ENCODE data around the gene UHMK1. TPM values are rescaled to one million over a fixed set of nuclear protein-coding genes. Genes with fewer than 3 reads are reported as not detected.

Gene UHMK1
- total and polyA plus RNA-seq, 2 donors (not counting 1 experiment from before 2014, with no cell fraction given) = 39.1 to 79.1 TPM

DNA sequence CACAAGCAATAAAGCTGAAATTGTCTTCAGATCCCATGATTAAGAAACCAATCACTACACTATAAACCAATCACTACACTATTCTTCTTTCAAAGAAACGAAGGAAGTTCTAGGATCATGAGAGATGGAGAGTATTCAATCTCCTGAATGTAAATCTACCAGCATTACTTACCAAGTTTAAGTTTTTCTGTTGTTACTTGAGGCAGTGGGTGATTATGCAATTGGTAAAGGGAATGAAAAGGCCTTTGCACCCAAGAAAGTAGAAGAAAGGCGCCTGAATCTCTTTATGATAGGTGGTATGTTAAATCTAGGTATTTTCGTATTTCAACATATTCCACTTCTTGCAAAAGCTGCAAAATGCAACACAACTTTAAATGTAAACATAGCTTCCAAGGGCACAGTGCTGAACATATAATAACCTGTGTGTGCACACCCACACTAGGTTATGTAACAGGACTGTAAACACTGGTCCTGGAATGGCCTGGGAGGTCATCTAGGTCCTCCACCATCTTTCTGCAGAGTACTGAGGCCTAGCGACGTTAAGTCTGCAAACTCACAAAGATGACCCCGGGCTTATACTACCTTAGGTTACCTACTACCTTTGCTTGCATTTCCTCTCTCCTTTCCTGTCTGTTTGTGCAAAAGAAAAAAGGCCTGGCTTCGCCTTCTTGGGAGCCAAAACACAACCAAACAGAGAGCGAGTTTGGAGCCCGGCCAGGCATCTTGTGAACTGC is 62.9 kb downstream of the UHMK1 start:
- H3K4me3 ChIP-seq (replicated peaks in 1 of 4; ENCODE audit: control extremely low read depth in 1 of 4, insufficient read depth in 1 of 4, low read depth in 3 of 4, low read length in 4 of 4) = peak overlapping the region; percentile 27 to 94 (median 40)
- TF ChIP-seq EZH2 (IDR thresholded peaks at IDR 0.05; ENCODE audit: low read length, missing control alignments) = no peak
- TF ChIP-seq, protein P1, sequence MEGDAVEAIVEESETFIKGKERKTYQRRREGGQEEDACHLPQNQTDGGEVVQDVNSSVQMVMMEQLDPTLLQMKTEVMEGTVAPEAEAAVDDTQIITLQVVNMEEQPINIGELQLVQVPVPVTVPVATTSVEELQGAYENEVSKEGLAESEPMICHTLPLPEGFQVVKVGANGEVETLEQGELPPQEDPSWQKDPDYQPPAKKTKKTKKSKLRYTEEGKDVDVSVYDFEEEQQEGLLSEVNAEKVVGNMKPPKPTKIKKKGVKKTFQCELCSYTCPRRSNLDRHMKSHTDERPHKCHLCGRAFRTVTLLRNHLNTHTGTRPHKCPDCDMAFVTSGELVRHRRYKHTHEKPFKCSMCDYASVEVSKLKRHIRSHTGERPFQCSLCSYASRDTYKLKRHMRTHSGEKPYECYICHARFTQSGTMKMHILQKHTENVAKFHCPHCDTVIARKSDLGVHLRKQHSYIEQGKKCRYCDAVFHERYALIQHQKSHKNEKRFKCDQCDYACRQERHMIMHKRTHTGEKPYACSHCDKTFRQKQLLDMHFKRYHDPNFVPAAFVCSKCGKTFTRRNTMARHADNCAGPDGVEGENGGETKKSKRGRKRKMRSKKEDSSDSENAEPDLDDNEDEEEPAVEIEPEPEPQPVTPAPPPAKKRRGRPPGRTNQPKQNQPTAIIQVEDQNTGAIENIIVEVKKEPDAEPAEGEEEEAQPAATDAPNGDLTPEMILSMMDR (conservative IDR thresholded peaks at IDR 0.05 in 1 of 2, IDR thresholded peaks at IDR 0.05 in 1 of 2; ENCODE audit: low read depth in 1 of 2, low read length in 2 of 2) = no peak
- no peaks in the 10 kb centered on the region for H3K27me3 ChIP-seq (ENCODE audit: control insufficient read depth, insufficient read depth, low read length)
- peak overlapping the region; percentile 9 for H3K4me2 ChIP-seq (ENCODE audit: extremely low read depth, insufficient read depth, low read length)
- H3K9me3 ChIP-seq (ENCODE audit: control insufficient read depth, insufficient read depth, low read depth, low read length) = no peaks in the 10 kb centered on the region
- peaks cover 5% of the 10 kb centered on the region for H3K4me1 ChIP-seq (ENCODE audit: control insufficient read depth, extremely low read depth, insufficient read depth, low read length)
- peak overlapping the region; percentile 78 for H3K9ac ChIP-seq (ENCODE audit: insufficient read depth, low read length)
- no peaks in the 10 kb centered on the region for H4K20me1 ChIP-seq (ENCODE audit: control insufficient read depth, extremely low read depth, insufficient read depth, low read length)
- H3K27ac ChIP-seq (ENCODE audit: insufficient read depth, low read length) = peak overlapping the region; percentile 81
- no peak for DNase-seq (ENCODE audit: low read depth in 2 of 2)
- peaks cover 39% of the 10 kb centered on the region for H3K79me2 ChIP-seq (ENCODE audit: control insufficient read depth, insufficient read depth, low read length)
- H3K36me3 ChIP-seq (ENCODE audit: control insufficient read depth, insufficient read depth, low read length) = no peaks in the 10 kb centered on the region
- no peak overlapping the region for H2AFZ ChIP-seq (ENCODE audit: low read length)

DNA sequence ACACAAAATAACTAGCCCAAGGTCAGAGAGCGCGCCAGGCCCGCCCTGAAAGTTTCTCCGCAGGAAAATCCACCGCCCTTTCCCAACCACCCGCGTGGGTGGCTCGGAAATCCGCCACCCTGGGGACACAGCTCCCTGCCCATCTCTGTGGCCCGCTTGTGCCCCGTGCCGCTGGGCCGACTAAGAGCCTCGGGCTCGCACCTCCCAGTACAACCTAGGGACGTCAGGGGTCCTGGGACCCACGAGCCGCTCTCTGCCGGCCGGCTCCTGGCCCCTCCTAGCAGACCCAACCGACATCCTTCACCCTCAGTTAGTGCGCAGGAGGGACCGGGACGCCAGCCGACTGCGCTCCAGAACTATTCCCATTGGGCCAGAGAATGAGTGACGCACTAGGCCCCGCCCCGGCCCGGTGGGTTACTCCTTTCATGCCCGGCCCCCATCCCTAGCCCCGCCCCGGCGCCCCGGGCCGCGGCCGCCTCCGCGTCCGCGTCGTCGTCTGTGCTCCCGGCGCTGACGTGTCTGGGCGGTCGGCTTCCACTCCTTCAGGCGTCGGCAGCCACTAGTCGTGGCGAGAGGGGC is 63.5 kb downstream of the UHMK1 start:
- Histone ChIP-seq H3K36me3 (ENCODE audit: control insufficient read depth, insufficient read depth, low read length) (peaks cover 3% of the 10 kb centered on the region), H3K4me3 (replicated peaks in 1 of 4; ENCODE audit: control extremely low read depth in 1 of 4, insufficient read depth in 1 of 4, low read depth in 3 of 4, low read length in 4 of 4) (peak overlapping the region; percentile 27 to 94 (median 40)), H4K20me1 (ENCODE audit: control insufficient read depth, extremely low read depth, insufficient read depth, low read length) (no peaks in the 10 kb centered on the region), H3K4me2 (ENCODE audit: extremely low read depth, insufficient read depth, low read length) (peak overlapping the region; percentile 9), H3K9me3 (ENCODE audit: control insufficient read depth, insufficient read depth, low read depth, low read length) (no peaks in the 10 kb centered on the region), H3K4me1 (ENCODE audit: control insufficient read depth, extremely low read depth, insufficient read depth, low read length) (peaks cover 5% of the 10 kb centered on the region), H3K27me3 (ENCODE audit: control insufficient read depth, insufficient read depth, low read length) (no peaks in the 10 kb centered on the region), H3K9ac (ENCODE audit: insufficient read depth, low read length) (peak overlapping the region; percentile 97), H3K27ac (ENCODE audit: insufficient read depth, low read length) (peak overlapping the region; percentile 88), H3K79me2 (ENCODE audit: control insufficient read depth, insufficient read depth, low read length) (peaks cover 45% of the 10 kb centered on the region), H2AFZ (ENCODE audit: low read length) (peak overlapping the region; percentile 6)
- DNase-seq (ENCODE audit: low read depth in 2 of 2) = peak; percentile 96
- no peak for TF ChIP-seq EZH2 (IDR thresholded peaks at IDR 0.05; ENCODE audit: low read length, missing control alignments)
- TF ChIP-seq, protein P1 (conservative IDR thresholded peaks at IDR 0.05 in 1 of 2, IDR thresholded peaks at IDR 0.05 in 1 of 2; ENCODE audit: low read depth in 1 of 2, low read length in 2 of 2) = no peak

DNA sequence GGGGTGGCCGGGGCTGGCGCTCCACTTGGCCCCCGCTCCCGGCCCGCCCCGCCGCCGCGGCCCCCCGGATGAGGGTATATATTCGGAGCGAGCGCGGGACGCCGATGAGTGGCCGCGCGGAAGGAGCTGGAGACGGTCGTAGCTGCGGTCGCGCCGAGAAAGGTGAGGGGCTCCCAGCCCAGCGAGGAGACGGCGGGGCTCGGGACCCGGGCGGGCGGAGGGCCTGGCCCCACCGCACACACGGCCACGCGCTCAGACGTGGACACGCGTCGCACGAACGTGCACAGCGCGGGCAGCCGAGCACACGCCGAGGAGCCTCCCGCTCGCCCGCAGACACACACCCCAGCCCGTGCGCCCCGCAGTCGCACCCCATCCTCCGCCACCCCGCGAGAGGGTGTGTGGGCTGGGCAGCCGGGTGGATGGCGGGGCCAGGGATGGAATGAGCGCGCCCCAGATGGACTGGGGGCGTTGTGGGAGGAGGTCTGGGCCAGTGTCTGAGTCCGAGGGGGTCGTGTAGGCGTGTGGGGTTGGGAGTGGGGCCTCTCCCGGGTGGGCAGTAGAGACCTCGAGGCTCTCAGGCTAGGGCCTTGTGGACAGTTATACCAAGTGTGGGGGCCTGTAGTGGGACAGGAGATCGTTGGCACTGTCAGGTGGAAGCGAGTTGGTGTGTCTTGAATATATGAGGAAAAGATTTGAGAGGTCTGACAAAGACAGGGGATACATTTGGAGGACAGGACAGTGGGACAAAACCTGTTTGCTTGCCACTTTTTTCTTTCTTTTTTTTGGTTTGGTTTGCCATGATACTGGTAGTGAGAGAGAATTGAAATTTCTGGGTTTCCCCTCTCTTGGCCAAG is 64.2 kb downstream of the UHMK1 start, which contains the start of gene UAP1:
UAP1 (plus strand) TSS at position 107 of the 854 bp plus-strand sequence. CDS start 4,347 bp downstream, outside the sequence.
- DNase-seq (ENCODE audit: low read depth in 2 of 2) = no peak
- H3K36me3 ChIP-seq (ENCODE audit: control insufficient read depth, insufficient read depth, low read length) = peaks cover 4% of the 10 kb centered on the region
- peaks cover 52% of the 10 kb centered on the region for H3K79me2 ChIP-seq (ENCODE audit: control insufficient read depth, insufficient read depth, low read length)
- H3K27ac ChIP-seq (ENCODE audit: insufficient read depth, low read length) = peak within 1 kb of the TSS; percentile 88
- H3K4me1 ChIP-seq (ENCODE audit: control insufficient read depth, extremely low read depth, insufficient read depth, low read length) = peaks cover 5% of the 10 kb centered on the region
- TF ChIP-seq EZH2 (IDR thresholded peaks at IDR 0.05; ENCODE audit: low read length, missing control alignments) = no peak
- TF ChIP-seq, protein P1 (conservative IDR thresholded peaks at IDR 0.05 in 1 of 2, IDR thresholded peaks at IDR 0.05 in 1 of 2; ENCODE audit: low read depth in 1 of 2, low read length in 2 of 2) = no peak
- peak within 1 kb of the TSS; percentile 60 to 94 (median 79) for H3K4me3 ChIP-seq (replicated peaks in 1 of 4; ENCODE audit: control extremely low read depth in 1 of 4, insufficient read depth in 1 of 4, low read depth in 3 of 4, low read length in 4 of 4)
- no peaks in the 10 kb centered on the region for H3K27me3 ChIP-seq (ENCODE audit: control insufficient read depth, insufficient read depth, low read length)
- H3K9me3 ChIP-seq (ENCODE audit: control insufficient read depth, insufficient read depth, low read depth, low read length) = no peaks in the 10 kb centered on the region
- H3K4me2 ChIP-seq (ENCODE audit: extremely low read depth, insufficient read depth, low read length) = peak within 1 kb of the TSS; percentile 85
- H2AFZ ChIP-seq (ENCODE audit: low read length) = peak within 1 kb of the TSS; percentile 34
- peak within 1 kb of the TSS; percentile 97 for H3K9ac ChIP-seq (ENCODE audit: insufficient read depth, low read length)
- no peaks in the 10 kb centered on the region for H4K20me1 ChIP-seq (ENCODE audit: control insufficient read depth, extremely low read depth, insufficient read depth, low read length)

Data from fibroblast of lung (primary cell).